ENCODE data around the gene MBD5.

- TF ChIP-seq CTCF (IDR thresholded peaks at IDR 0.05) (no peak), ZFX (IDR thresholded peaks at IDR 0.05; ENCODE audit: borderline replicate concordance) (no peak)
Measured at GRCh38 chr2:148531669-148532428, 511.0 kb downstream of the MBD5 start.
